ENCODE data around the gene SREBF2. TPM values are rescaled to one million over a fixed set of nuclear protein-coding genes. Genes with fewer than 3 reads are reported as not detected.
A peak's percentile ranks its signal among the peaks of the same experiment; 100 is the strongest.

Gene SREBF2
- total RNA-seq, 3 donors from 2014 or later: 20.8 to 33.5 (median 32.1) TPM

DNA sequence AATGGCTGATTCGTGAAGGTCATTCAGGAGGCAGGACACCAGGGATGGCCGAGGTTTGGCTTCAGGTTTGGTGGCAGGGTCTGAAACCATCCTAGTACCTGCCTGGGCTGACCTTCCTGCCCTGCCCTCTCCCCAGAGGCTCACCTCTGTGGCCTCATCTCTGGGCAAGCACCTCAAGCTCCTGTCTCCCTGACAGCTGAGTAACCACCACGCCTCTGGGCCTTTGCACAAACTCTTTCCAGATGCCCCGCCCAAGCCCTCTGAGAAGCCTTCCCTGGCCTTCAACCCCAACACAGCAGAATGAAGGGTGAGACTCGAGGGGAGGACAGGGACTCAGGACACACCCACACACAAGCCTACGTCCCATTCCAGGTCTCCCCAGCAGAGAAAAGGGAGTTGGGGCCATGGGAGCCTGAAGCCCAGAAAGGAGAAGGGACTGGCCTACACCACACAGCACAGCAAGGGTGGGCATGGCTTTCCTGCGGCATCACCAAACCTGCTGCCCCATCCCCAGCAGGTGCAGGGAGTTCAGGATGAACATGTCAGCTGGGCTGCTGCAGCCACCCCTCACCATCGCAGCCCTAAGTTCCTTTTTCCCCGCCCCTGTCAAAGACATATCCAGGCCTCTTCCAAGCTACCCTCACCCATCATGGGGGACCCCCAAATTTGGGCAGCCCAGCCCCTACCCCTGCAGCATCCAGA is 79.6 kb downstream of the SREBF2 start:
- TF ChIP-seq POLR2A (IDR thresholded peaks at IDR 0.05) (no peak), POLR2AphosphoS5 (IDR thresholded peaks at IDR 0.05) (no peak), CTCF (IDR thresholded peaks at IDR 0.05) (no peak)
- H3K4me1 ChIP-seq: peaks cover 10 to 20% of the 10 kb centered on the region in 2 donors
- H3K27me3 ChIP-seq: peaks cover 23 to 72% of the 10 kb centered on the region in 2 donors
- H3K9me3 ChIP-seq: no peaks in the 10 kb centered on the region
- DNase-seq (ENCODE audit: low spot score in 2 of 2): no peak
- H3K4me3 ChIP-seq: no peak overlapping the region
- H3K36me3 ChIP-seq: no peaks in the 10 kb centered on the region
- intact Hi-C loops (cut with DNase I; ENCODE audit: low total_unique reads): no loop called here
- H3K27ac ChIP-seq: no peak overlapping the region

DNA sequence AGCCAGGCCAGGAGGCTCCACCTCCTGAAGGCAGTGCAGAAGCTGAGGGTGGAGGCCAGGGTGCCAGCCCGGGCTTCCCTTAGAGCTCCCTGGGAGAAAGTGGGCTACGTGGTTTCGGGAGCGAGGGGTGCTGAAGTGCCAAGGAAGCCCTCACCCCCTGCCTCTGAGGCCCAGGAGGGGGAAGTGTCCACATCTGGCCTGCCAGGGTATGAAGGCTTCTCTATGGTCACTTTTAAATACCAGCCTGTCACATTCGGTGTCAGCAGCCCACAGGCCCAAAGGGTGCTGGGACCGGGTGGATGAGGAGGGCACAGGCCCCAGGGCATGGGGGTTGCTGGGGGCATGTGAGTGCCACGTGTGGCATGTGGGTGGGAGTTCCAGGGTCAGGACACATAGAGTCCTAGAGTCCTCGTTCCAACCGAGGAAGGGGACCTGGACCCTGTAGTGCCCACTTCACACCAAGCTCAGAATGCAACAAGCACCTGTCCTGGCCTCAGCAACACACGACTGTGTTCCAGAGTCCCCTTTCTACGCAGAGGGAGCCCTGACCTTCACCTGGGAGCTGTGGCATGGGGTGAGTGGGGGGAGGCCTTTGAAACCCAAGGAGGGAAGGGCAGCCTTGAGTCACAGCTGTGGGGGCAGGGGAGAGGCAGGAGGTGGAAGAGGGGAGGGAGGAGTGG is 80.3 kb downstream of the SREBF2 start:
- Histone ChIP-seq H3K4me3 (no peak overlapping the region), H3K27ac (no peak overlapping the region), H3K27me3 (peaks cover 28 to 77% of the 10 kb centered on the region in 2 donors), H3K9me3 (no peaks in the 10 kb centered on the region), H3K36me3 (no peaks in the 10 kb centered on the region), H3K4me1 (peaks cover 10 to 20% of the 10 kb centered on the region in 2 donors)
- intact Hi-C loops (cut with DNase I; ENCODE audit: low total_unique reads): no loop called here
- DNase-seq (ENCODE audit: low spot score in 2 of 2): no peak
- TF ChIP-seq POLR2AphosphoS5 (IDR thresholded peaks at IDR 0.05) (no peak), CTCF (IDR thresholded peaks at IDR 0.05) (no peak), POLR2A (IDR thresholded peaks at IDR 0.05) (no peak)

- no peaks in the 10 kb centered on the region for H3K9me3 ChIP-seq
- intact Hi-C loops (cut with DNase I; ENCODE audit: low total_unique reads): no loop called here
- H3K36me3 ChIP-seq: no peaks in the 10 kb centered on the region
- no peak overlapping the region for H3K27ac ChIP-seq
- H3K27me3 ChIP-seq: peaks cover 28 to 77% of the 10 kb centered on the region in 2 donors
- TF ChIP-seq POLR2A (IDR thresholded peaks at IDR 0.05) (no peak), CTCF (IDR thresholded peaks at IDR 0.05) (no peak), POLR2AphosphoS5 (IDR thresholded peaks at IDR 0.05) (no peak)
- H3K4me3 ChIP-seq: peak overlapping the region in 2 of 3 donors; percentile 15 to 68
- H3K4me1 ChIP-seq: peaks cover 10 to 20% of the 10 kb centered on the region in 2 donors
- no peak for DNase-seq (ENCODE audit: low spot score in 2 of 2)
Observed at GRCh38 chr22:41913842-41914534, 81.1 kb downstream of the SREBF2 start.

DNA sequence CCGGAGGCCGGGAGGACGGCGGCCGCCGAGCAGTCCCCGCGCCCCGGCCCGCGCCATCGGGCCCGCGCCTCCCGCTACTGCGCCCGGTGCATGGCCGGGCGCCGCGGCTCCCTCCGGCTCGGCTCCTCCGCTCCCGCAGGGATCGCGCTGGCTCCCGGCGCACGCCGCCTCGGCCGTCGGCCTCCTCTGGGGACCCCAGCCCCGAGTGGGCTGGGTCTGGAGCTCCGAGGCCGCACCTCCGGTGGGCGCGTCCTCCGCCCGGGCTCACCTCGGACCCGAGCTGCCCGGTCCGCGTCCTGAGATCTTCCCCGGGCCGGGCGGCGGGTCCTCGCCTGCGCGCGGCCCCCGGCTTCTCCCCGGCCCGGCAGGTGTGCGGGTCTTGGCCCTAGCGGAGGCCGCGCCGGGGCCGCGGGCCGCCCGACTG is 81.7 kb downstream of the SREBF2 start:
- no peak for DNase-seq (ENCODE audit: low spot score in 2 of 2)
- Histone ChIP-seq H3K4me3 (peak overlapping the region; percentile 15 to 68 (median 50)), H3K27ac (no peak overlapping the region), H3K36me3 (no peaks in the 10 kb centered on the region), H3K4me1 (peaks cover 10 to 20% of the 10 kb centered on the region in 2 donors), H3K9me3 (no peaks in the 10 kb centered on the region), H3K27me3 (peaks cover 28 to 76% of the 10 kb centered on the region in 2 donors)
- intact Hi-C loops (cut with DNase I; ENCODE audit: low total_unique reads): no loop called here
- TF ChIP-seq POLR2A (IDR thresholded peaks at IDR 0.05) (no peak), POLR2AphosphoS5 (IDR thresholded peaks at IDR 0.05) (no peak), CTCF (IDR thresholded peaks at IDR 0.05) (no peak)
